HL-60 (cell line): ENCODE results near the gene ZBP1.

Source experiments
- GABPA ChIP-seq: IDR thresholded peaks from 2 replicates; pipeline ENCODE4 v1.6.1; 2012; ENCODE audit warnings: low read depth
- POLR2AphosphoS5 ChIP-seq: IDR thresholded peaks from 2 replicates; pipeline ENCODE4 v1.6.1; 2012; ENCODE audit warnings: low read depth
- SPI1 ChIP-seq: IDR thresholded peaks from 2 replicates; pipeline ENCODE4 v1.6.1; 2012; ENCODE audit warnings: low read depth, mild to moderate bottlenecking, borderline replicate concordance
- TF ChIP-seq, protein P1 (sequence below): IDR thresholded peaks from one replicate; pipeline ENCODE4 v1.5.1; 2011; ENCODE audit warnings: low read length, control low read depth, inconsistent platforms; ENCODE audit not compliant: insufficient read depth
- TF ChIP-seq, protein P2 (sequence below): IDR thresholded peaks from 2 replicates; pipeline ENCODE4 v1.6.1; 2012; ENCODE audit warnings: low read depth; ENCODE audit not compliant: insufficient replicate concordance

DNA sequence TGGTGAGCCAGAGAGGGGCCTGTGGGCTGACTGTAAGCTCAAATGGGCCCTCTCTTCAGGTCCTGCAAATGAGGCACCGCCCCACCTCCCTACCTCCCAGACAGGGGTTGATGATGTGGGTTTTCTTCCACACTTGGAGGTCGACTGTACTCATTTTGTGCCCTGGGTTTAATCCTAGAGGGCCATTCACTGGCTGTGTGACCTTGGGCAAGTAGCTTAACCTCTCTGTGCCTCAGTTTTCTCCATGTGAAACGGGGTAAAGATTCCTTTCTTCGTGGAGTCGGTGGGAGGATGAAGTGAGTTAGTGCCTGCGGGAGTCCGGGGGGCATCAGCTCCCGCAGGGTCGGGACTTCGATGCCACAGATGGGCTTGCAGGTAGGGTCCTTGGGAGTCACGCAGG is 23.9 kb downstream of the ZBP1 start:
- TF ChIP-seq, protein P1, sequence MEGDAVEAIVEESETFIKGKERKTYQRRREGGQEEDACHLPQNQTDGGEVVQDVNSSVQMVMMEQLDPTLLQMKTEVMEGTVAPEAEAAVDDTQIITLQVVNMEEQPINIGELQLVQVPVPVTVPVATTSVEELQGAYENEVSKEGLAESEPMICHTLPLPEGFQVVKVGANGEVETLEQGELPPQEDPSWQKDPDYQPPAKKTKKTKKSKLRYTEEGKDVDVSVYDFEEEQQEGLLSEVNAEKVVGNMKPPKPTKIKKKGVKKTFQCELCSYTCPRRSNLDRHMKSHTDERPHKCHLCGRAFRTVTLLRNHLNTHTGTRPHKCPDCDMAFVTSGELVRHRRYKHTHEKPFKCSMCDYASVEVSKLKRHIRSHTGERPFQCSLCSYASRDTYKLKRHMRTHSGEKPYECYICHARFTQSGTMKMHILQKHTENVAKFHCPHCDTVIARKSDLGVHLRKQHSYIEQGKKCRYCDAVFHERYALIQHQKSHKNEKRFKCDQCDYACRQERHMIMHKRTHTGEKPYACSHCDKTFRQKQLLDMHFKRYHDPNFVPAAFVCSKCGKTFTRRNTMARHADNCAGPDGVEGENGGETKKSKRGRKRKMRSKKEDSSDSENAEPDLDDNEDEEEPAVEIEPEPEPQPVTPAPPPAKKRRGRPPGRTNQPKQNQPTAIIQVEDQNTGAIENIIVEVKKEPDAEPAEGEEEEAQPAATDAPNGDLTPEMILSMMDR: no peak
- TF ChIP-seq POLR2AphosphoS5 (no peak), GABPA (no peak), SPI1 (no peak)
- TF ChIP-seq, protein P2, sequence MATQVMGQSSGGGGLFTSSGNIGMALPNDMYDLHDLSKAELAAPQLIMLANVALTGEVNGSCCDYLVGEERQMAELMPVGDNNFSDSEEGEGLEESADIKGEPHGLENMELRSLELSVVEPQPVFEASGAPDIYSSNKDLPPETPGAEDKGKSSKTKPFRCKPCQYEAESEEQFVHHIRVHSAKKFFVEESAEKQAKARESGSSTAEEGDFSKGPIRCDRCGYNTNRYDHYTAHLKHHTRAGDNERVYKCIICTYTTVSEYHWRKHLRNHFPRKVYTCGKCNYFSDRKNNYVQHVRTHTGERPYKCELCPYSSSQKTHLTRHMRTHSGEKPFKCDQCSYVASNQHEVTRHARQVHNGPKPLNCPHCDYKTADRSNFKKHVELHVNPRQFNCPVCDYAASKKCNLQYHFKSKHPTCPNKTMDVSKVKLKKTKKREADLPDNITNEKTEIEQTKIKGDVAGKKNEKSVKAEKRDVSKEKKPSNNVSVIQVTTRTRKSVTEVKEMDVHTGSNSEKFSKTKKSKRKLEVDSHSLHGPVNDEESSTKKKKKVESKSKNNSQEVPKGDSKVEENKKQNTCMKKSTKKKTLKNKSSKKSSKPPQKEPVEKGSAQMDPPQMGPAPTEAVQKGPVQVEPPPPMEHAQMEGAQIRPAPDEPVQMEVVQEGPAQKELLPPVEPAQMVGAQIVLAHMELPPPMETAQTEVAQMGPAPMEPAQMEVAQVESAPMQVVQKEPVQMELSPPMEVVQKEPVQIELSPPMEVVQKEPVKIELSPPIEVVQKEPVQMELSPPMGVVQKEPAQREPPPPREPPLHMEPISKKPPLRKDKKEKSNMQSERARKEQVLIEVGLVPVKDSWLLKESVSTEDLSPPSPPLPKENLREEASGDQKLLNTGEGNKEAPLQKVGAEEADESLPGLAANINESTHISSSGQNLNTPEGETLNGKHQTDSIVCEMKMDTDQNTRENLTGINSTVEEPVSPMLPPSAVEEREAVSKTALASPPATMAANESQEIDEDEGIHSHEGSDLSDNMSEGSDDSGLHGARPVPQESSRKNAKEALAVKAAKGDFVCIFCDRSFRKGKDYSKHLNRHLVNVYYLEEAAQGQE: no peak
